Left lung (tissue), 10 donors: ENCODE data around the gene LRMDA. TPM values are rescaled to one million over a fixed set of nuclear protein-coding genes. Genes with fewer than 3 reads are reported as not detected.

Experiments
- ATAC-seq: fragments of 200-7000 bp; cut with Tn5 transposase; one replicate; pipeline ENCODE4 v1.9.1; 2020; ENCODE audit warnings: moderate library complexity
- DNase-seq, 4 donors: peaks; one replicate each; pipeline ENCODE4 v3.0.0-alpha.2; 2013 to 2020
- H3K27ac ChIP-seq, 2 donors: fragments of 200-600 bp; sonication (generic) in 1 of 2; one replicate each; pipeline versions ENCODE4 v1.5.0 to v1.8.0; 2020 to 2021
- H3K27me3 ChIP-seq, 2 donors: fragments of 200-600 bp; sonication (generic) in 1 of 2; one replicate each; pipeline versions ENCODE4 v1.5.0 to v1.8.0; 2020 to 2021
- H3K36me3 ChIP-seq, 2 donors: fragments of 200-600 bp; sonication (generic) in 1 of 2; one replicate each; pipeline versions ENCODE4 v1.5.0 to v1.8.0; 2020 to 2021
- H3K4me1 ChIP-seq, 2 donors: fragments of 200-600 bp; one replicate each; pipeline ENCODE4 v1.8.0; 2021
- H3K4me3 ChIP-seq, 2 donors: fragments of 200-600 bp; sonication (generic) in 1 of 2; one replicate each; pipeline versions ENCODE4 v1.5.0 to v1.8.0; 2020 to 2021; ENCODE audit warnings: mild to moderate bottlenecking in 1 of 2
- H3K9me3 ChIP-seq, 2 donors: fragments of 200-600 bp; sonication (generic) in 1 of 2; one replicate each; pipeline versions ENCODE4 v1.5.0 to v1.8.0; 2020 to 2021
- CTCF ChIP-seq, 2 donors: fragments of 200-600 bp; sonication (generic) in 1 of 2; IDR thresholded peaks; one replicate each; pipeline versions ENCODE4 v1.5.0 to v1.8.0; 2021; ENCODE audit warnings: antibody characterized with exemption in 2 of 2
- intact Hi-C, 2 donors: fragments of 100-400 bp; cut with DNase I; formaldehyde crosslinking; loops; one replicate each; pipeline versions ENCODE4 v1.11.2 to v1.14.2; 2022
- polyA plus RNA-seq, 6 donors: library from polyadenylated mRNA; unstranded; fragments of 120-200 nt; gene quantifications; one replicate each; pipeline ENCODE4 v1.2.1, GENCODE V29; 2013; ENCODE audit not compliant: insufficient read length in 6 of 6
- total RNA-seq, 2 donors: library from RNA; stranded (reverse); fragmentation: NEBNext Ultra II Directional; extraction: Animal tissue kit (Norgen Biotek cat#: 25700); gene quantifications; one replicate each; pipeline ENCODE4 v1.2.1, GENCODE V29; 2021
- donor health status: DM: no; HTN: yes; CAD: no.
- donor health status: DM: no; HTN: no; CAD: no.

Gene LRMDA
- total and polyA plus RNA-seq, 8 donors: 13.9 to 23.6 (median 18.7) TPM

GRCh38 chr10:75434291-75434690 lies 2.9 kb downstream of the LRMDA start:
- Histone ChIP-seq H3K4me1 (peaks cover 17 to 55% of the 10 kb centered on the region in 2 donors), H3K9me3 (no peaks in the 10 kb centered on the region), H3K4me3 (no peak overlapping the region), H3K27me3 (no peaks in the 10 kb centered on the region), H3K36me3 (peaks cover 0 to 4% of the 10 kb centered on the region in 2 donors), H3K27ac (no peak overlapping the region)
- no peak for TF ChIP-seq CTCF (IDR thresholded peaks at IDR 0.05)
- DNase-seq (no peak), ATAC-seq (no peak)
- intact Hi-C loops: no loop called here

GRCh38 chr10:75435291-75435690 lies 3.9 kb downstream of the LRMDA start:
- intact Hi-C loops: no loop called here
- peaks cover 0 to 11% of the 10 kb centered on the region in 2 donors for H3K36me3 ChIP-seq
- no peak overlapping the region for H3K27ac ChIP-seq
- TF ChIP-seq CTCF (IDR thresholded peaks at IDR 0.05): no peak
- no peak for ATAC-seq
- no peaks in the 10 kb centered on the region for H3K27me3 ChIP-seq
- peaks cover 12 to 45% of the 10 kb centered on the region in 2 donors for H3K4me1 ChIP-seq
- no peak overlapping the region for H3K4me3 ChIP-seq
- no peak for DNase-seq
- H3K9me3 ChIP-seq: no peaks in the 10 kb centered on the region

- H3K36me3 ChIP-seq: peaks cover 0 to 11% of the 10 kb centered on the region in 2 donors
- no peak overlapping the region for H3K4me3 ChIP-seq
- H3K4me1 ChIP-seq: peaks cover 3 to 34% of the 10 kb centered on the region in 2 donors
- intact Hi-C loops: no loop called here
- no peak overlapping the region for H3K27ac ChIP-seq
- H3K27me3 ChIP-seq: no peaks in the 10 kb centered on the region
- no peak for ATAC-seq
- TF ChIP-seq CTCF (IDR thresholded peaks at IDR 0.05): no peak
- no peak for DNase-seq
- no peaks in the 10 kb centered on the region for H3K9me3 ChIP-seq
Measured at GRCh38 chr10:75436896-75437295, 5.5 kb downstream of the LRMDA start.

GRCh38 chr10:75437693-75438092 lies 6.3 kb downstream of the LRMDA start:
- H3K27me3 ChIP-seq: no peaks in the 10 kb centered on the region
- peaks cover 0 to under 1% of the 10 kb centered on the region in 2 donors for H3K9me3 ChIP-seq
- intact Hi-C loops: no loop called here
- no peak overlapping the region for H3K27ac ChIP-seq
- ATAC-seq (no peak), DNase-seq (no peak)
- no peak overlapping the region for H3K4me3 ChIP-seq
- H3K36me3 ChIP-seq: peaks cover 0 to 11% of the 10 kb centered on the region in 2 donors
- TF ChIP-seq CTCF (IDR thresholded peaks at IDR 0.05): no peak
- peaks cover 0 to 26% of the 10 kb centered on the region in 2 donors for H3K4me1 ChIP-seq

GRCh38 chr10:75438275-75438674 lies 6.9 kb downstream of the LRMDA start:
- ATAC-seq (no peak), DNase-seq (no peak)
- H3K27ac ChIP-seq: no peak overlapping the region
- no peaks in the 10 kb centered on the region for H3K27me3 ChIP-seq
- peaks cover 0 to 7% of the 10 kb centered on the region in 2 donors for H3K9me3 ChIP-seq
- H3K36me3 ChIP-seq: peaks cover 0 to 16% of the 10 kb centered on the region in 2 donors
- peaks cover 0 to 21% of the 10 kb centered on the region in 2 donors for H3K4me1 ChIP-seq
- no peak overlapping the region for H3K4me3 ChIP-seq
- TF ChIP-seq CTCF (IDR thresholded peaks at IDR 0.05): no peak
- intact Hi-C loops: no loop called here
